ENCODE results near the gene UNC45B.
A peak's percentile ranks its signal among the peaks of the same experiment; 100 is the strongest.
"Not testable (repeated sequence)": the region's sequence is repeated elsewhere in the genome, so short reads cannot be mapped to it uniquely, and the experiment has no call there.

UNC45B gene

DNA sequence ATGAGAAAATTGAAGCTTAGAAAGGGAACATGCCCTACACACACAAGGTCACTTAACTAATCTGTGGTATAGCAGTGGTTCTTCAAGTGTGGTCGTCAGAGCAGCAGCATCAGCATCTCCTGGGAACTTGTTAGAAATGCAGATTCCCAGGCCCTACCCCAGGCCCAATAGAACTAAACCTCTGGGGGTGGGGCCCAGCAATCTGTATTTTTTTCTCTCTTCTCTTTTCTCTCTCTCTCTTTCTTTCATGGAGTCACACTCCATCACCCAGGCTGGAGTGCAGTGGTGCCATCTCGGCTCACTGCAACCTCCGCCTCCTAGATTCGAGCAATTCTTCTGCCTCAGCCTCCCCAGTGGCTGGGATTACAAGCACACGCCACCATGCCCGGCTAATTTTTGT lies 9.4 kb upstream of the UNC45B start:
- no peak for DNase-seq

DNA sequence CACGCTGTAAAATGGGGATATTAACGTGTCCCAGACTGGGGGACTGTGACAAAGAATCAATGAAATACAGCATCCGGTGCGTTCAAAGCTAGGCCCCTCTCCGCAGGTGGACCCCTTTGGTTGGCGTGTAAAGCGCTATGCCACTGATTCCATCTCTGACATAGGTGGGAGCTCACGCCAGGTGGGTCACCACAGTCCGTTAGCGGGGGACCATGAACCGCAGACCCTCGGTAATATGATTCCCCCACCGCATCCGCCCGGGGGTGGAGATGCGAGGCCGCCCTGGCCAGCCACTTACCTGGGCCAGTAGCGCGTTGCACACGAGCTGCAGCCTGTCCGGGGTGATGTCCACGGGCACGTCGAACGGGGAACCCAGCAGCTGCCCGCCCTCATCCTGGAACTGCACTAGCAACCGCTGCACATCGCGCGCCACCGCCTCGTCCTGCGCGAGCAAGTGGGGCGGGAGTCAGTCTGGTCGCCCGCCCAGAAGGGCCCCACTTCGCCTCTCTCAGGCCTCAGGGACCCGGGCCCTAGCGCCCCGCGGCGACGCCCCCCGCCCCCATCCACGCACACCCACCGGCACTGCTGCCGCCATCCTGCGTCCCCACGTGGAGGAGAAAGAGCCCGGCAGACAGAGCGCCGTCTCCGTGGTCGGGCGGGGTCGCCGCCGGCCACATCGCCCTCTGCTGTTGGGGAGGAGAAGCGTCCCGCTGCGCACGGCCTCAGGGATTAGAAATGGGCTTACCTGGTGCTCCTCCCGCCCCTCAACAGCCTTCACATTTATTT lies 5.7 kb upstream of the UNC45B start, which contains the start of gene NLE1:
TSS of gene NLE1 (minus strand) at position 623 of the 786 bp plus-strand sequence. CDS start at position 595, 28 bp downstream.
- DNase-seq, result peak in 53 of 56 donors; percentile 33 to 88 (median 70)

DNA sequence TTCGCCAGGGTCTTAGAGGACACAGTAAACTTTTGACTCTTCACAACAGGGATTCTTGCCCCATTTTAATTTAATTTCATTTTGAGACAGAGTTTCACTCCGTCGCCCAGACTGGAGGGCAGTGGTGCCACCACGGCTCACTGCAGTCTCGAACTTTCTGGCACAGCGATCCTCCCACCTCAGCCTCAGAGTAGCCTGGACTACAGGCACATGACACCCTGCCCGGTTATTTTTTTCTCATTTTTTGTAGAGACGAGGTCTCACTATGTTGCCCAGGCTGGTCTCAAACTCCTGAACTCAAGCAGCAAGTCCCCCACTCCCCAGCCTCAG lies 5.2 kb upstream of the UNC45B start:
- no peak for DNase-seq

DNA sequence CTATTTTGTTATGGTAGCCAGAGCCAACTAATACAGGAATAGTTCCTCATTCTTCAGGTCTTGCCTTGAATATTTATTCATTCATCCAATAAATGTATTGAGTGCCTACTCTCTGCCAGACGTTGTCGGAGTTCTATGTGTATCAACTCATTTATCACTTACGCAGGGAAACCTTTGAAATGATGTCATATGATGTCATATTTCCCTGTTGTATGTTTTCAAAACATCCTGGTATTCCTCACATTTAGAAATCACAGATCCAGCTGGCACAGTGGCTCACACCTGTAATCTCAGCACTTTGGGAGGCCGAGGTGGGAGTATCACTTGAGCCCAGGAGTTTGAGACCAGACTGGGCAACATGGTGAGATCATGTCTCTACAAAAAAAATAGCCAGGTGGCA lies 2.8 kb upstream of the UNC45B start:
- DNase-seq, result no peak

DNA sequence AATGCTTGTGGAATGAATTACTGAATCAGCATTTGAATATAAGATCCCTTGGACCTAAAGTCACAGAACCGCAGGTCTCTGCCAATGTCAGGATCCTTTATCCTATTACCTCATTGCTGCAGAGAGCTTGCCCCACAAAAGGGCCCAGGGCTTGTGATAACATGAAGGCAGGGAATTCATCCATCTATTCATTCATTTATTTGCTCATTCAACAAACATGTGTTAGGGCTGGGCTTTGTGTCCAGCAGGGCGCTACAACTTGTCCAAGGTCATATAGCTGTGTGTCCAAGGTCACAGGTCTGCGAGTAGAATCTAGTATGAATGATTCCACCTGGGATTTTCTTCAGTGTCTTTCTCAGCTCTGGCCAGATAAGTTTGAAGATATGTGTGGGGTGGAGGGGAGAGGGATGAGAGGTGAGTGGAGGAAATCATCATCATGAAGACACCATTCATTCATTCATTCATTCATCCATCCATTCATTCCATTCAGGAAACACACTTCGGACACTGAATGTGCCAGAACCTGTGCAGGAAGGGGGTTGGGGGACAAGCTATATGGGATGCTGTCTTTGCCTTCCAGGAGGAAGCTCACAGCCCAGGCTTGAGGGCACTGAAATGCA lies 1.3 kb upstream of the UNC45B start:
- no peak for DNase-seq

DNA sequence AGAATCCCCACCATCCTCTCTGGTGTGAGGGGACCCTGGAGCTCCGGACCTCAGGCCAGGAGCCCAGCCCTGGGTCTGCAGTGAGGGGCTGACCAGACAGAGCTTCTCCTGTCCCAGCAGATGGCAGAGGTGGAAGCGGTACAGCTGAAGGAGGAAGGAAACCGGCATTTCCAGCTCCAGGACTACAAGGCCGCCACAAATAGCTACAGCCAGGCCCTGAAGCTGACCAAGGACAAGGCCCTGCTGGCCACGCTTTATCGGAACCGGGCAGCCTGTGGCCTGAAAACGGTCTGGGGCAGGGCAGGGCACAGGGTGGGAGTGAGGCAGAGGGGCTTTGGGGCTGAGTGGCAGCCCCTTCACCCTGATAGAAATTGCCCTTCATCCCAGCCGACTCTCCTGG lies 527 bp downstream of the UNC45B start:
- DNase-seq, result no peak

DNA sequence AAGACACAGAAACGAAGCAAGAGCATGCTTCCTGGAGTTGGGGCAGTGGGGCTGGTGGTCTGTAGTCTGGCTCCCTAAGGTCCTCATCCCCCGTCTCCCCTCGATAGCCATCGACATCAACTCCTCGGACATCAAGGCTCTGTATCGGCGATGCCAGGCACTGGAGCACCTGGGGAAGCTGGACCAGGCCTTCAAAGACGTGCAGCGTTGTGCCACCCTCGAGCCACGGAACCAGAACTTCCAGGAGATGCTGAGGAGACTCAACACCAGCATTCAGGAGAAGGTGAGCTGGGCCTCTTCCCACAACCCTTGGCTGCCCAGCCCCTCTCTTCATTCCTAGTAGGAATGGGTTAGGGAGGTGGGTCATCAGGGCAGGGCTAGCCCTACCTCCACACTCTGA lies 2.3 kb downstream of the UNC45B start:
- no peak for DNase-seq

DNA sequence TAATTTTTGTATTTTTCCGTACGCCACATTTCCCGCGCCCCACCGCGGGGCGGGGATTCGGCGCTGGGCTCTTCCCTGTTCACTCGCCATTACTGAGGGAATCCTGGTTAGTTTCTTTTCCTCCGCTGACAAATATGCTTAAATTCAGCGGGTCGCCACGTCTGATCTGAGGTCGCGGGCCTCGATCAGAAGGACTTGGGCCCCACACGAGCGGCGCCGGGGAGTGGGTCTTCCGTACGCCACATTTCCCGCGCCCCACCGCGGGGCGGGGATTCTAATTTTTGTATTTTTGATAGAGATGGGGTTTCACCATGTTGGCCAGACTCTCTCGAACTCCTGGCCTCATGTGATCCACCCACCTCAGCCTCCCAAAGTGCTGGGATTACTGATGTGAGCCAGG lies 3.5 kb downstream of the UNC45B start:
- not testable (repeated sequence) for DNase-seq

DNA sequence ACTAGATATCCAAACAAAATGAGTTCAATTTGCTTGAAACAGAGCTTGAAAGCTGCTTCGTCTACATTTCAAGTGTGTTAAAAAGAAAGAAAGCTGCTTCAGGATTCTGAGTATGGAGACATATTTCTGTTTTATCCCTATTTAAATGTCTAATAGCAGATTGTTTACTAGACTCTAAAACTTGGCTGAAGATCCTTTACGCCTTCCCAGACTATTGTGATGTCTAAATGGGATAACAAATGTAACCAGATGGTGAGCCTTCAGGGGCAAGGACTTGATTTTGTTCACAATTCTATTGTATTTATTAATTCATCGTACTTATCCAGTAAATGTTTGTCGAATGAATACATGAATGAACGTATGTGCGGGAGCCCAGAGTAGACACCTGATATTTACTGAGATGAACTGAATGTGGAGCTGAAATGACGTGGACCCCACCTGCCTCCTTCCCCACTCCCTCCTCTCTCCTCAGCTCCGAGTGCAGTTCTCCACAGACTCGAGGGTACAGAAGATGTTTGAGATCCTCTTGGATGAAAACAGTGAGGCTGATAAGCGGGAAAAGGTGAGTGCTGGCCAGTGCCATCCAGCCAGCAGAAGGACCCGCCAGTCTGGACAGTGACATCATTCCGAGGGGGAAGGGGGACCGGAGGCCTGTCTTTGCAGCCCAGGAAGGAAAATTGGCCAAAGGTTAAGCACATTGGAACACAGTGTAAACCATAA lies 5.0 kb downstream of the UNC45B start:
- no peak for DNase-seq

DNA sequence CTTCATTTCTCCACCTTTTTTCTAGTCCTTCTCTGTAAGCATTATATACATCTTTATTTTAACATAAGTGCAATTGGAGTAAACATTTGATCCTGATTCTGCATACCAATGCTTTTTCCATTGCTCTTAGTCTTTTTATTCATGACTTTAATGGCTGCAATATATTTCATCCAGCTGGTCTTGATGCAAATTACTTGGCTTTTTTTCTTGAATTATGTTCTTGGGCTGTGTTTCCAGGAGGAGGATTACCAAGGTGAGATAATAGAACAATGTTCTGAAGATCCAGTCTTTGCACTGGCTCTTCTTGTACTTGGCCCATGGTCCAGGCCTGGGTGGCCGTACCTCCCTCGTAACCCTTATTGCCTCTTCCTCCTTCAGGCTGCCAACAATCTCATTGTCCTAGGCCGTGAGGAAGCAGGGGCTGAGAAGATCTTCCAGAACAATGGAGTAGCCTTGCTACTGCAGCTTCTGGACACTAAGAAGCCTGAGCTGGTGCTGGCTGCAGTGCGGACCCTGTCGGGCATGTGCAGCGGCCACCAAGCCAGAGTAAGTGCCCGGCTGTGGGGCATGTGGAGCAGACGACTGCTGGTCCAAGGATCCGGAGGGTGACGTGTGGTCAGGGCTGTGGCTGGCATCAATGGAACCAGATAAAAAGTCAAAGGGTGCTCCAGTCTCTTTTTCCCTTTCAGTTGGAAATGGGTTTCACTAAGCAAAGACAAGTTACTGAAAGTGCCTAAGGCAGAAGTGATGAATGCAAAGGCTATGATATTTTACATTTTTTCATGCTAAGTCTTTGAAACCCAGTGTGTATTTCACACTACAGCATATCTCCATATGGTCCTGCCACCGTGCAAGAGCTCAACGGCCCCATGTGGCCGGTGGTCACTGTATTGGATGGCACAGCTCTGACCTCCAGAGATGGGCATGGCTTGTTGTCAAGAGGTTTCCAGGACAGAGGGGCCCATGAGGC lies 6.9 kb downstream of the UNC45B start:
- DNase-seq, result no peak

DNA sequence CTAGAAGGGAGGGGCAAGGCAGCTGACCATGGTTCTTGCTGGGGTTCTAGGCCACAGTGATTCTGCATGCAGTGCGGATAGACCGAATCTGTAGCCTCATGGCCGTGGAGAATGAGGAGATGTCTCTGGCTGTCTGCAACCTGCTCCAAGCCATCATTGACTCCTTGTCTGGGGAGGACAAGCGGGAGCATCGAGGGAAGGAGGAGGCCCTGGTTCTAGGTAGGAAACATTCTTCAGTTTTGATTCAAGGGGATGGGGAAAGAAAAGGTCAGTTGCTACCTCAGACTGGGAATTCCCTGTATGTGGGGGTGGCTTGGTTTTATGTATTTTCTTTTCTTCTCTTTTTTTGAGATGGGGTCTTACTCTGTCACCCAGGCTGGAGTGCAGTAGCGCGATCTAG lies 7.6 kb downstream of the UNC45B start:
- DNase-seq, result no peak

DNA sequence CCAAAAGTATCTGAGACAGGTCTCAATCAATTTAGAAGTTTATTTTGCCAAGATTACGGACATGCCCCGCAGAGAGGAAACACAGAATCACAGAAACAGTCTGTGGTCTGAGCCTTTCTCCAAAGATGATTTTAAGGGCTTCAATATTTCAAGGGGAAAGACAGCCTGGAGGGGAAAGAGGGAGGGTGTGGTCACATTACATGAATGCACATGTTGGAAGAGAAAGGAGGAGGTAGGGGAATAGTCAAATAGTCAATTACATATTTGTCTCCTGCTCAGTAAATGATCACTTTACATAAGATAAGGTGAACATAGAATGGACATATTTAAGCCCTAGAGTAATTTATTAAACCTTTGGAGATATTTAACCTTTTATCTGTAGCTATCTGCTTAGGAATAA lies 12.3 kb downstream of the UNC45B start:
- no peak for DNase-seq

DNA sequence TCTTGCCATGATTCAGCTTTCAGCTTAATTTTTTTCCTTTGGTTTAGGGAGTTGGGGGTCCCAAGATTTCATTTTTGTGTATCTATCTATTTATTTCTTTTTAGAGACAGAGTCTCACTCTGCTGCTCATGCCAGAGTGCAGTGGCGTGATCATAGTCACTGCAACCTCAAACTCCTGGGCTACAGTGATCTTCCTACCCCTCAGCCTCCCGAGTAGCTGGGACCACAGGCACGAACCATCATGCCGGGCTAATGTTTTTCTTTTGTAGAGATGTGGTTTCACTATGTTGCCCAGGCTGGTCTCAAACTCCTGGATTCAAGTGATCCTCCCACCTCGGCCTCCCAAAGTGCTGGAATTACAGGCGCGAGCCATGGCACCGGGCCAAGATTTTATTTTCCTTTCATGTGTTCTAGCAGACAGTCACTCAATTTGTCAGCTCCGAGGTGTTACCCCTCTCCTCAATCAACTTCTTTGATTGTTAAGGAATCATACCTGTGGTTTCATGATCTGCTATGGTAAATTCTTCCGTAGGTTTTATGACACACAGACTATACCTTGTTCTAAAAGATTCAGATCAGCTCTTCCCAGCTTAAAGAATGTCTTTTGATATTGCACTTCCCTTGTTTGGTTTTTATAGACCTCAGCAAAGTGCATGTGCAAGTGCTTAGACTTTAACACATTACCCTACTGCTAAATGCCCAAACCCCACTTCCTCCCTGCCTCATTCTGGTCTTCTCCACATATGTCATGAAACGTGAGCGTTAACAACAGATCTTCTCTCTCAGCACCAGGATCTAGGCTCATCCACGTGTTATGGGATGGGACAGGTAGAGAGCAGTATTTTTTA lies 13.0 kb downstream of the UNC45B start:
- DNase-seq, result no peak

DNA sequence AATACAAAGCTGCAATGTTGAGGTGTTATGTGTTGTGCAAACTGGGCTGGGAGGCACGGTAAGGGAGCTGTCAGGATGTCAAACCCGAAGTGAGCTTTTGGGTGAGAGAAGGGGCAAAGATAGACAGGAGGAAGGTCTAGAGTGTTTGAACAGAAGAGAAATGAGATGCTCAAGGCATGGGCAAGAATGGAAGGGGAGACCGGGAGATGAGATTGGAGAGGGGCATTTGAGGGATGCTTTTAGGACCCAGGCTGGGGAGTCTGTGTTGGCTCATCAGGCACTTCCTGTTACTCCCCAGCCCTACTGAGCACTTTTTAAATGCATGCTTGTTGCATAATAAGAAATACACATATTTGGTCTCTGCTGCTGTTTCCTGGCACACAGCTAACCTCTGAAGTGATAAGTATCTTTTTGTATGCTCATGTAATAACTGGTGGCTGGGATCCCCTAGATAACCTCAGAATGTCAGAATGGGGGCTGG lies 13.7 kb downstream of the UNC45B start:
- DNase-seq, result no peak

DNA sequence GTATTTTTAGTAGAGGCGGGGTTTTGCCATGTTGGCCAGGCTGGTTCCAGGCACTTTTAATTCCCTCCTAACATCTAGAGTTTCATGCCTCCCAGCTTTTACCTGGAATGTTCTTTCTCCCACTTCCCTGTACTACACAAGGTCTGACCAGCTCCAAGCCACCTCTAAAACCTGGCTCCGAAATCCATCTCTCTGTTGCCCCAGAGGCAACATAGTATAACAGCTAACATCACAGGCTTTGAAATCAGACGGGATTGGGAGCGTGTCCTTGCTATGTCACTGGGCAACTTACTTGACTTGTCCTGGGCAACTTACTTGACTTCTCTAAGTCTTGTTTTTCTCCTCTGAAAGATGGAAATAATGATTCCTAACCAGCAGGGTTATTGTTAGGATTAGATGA lies 15.1 kb downstream of the UNC45B start:
- DNase-seq, result no peak

DNA sequence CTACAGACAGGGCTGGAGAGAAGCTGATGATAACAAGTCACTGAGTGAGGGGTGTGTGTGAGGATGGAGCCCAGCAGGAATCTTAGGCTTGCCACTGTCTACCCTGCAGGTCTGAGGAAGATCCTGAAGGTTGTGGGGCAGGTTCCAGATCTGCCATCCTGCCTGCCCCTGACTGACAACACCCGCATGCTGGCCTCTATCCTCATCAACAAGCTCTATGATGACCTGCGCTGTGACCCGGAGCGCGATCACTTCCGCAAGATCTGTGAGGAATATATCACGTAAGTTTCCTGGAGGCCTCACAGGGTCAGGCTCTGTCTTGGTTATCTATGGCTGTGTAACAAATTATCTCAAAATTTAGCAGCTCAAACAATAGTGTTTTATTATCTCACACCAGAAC lies 16.3 kb downstream of the UNC45B start:
- DNase-seq, result no peak

DNA sequence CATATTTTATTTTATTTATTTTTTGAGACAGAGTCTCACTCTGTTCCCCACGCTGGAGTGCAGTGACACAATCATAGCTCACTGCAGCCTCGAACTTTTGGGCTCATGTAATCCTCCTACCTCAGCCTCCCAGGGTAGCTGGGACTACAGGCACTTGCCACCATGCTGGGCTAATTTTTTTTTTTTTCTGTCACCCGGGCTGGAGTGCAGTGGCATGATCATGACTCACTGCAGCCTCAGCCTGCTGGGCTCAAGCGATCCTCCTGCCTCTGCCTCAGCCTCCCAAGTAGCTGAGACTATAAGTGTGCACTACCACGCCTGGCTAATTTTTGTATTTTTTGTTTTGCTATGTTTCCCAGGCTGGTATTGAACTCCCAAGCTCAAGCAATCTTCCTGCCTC lies 17.1 kb downstream of the UNC45B start:
- no peak for DNase-seq

DNA sequence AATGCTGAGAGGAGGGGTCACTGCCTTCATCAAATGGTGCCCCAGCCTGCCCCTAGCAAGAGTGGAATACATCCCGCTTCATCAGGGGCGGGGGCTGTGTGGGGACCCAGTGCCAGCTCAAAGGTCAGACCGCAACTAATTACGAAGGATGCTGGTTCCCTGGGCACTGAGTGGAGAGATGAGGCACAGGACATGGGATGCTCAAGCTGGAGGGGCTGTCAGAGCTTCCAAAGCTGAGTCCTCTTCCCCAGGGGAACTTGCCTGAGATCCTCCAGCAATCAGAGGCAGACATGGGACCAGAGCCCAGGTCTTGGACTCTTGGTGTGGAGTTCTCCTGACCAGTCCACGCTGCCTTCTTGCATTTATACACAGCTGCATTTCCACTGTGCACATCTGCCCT lies 18.9 kb downstream of the UNC45B start:
- no peak for DNase-seq

DNA sequence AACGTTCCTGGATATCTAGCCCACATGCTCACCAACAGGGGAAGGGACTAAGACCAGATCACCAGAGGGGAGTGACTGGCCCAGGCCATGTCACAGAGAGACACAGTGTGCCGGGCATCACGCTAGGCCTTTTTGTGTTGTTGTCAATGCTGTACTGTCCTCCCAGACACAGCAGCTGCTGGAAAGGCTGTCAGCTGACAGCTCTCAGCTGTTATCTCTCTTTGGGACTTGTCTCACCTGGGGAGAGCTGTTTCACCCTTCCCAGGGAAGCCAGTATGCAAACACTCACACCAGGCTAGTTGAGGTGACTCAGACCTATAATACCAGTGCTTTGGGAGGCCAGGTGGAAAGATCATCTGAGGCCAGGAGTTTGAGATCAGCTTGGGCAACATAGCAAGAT lies 19.4 kb downstream of the UNC45B start:
- DNase-seq, result peak in 13 of 56 donors; percentile 3 to 39 (median 12)

DNA sequence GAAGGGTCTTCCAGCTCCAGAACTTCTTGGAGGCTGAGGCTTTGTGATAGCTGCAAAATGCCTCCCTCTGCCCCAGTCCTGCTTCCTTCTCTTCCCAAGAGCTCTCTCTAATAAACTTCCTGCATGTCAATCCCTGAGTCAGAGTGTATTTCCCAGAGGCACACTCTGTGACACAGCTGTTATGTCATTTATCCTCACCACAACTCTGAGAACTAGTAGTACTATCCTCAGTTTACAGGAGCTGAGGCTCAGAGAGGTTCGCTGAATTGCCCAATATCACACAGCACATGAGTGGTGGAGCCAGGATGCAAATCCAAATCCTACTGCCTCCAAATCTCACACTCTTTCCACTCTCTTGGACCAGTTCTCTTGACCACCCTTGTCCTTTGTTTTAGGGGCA lies 20.0 kb downstream of the UNC45B start:
- no peak for DNase-seq

All from nucleus accumbens (tissue), 56 donors.